Testis (tissue), 2 donors: ENCODE results near the gene ME3.

Experiments used
- CTCF ChIP-seq, 3 experiments: fragments of 450-650 bp in 2 of 3; fragments of 200-600 bp in 1 of 3; sonication (generic) in 1 of 3; IDR thresholded peaks; one replicate each; pipeline ENCODE4 v1.5.1; 2016 to 2019; ENCODE audit warnings: antibody characterized with exemption in 3 of 3, mild to moderate bottlenecking in 2 of 3, moderate library complexity in 1 of 3
- POLR2A ChIP-seq: fragments of 450-650 bp; IDR thresholded peaks from one replicate; pipeline ENCODE4 v1.6.1; 2017; ENCODE audit warnings: antibody characterized with exemption, mild to moderate bottlenecking, moderate library complexity

GRCh38 chr11:86427441-86427840 lies 245.0 kb downstream of the ME3 start:
- TF ChIP-seq CTCF (IDR thresholded peaks at IDR 0.05): no peak
- no peak for TF ChIP-seq POLR2A
